OCI-LY7 (cell line): ENCODE results near the gene CCNL2. TPM values are rescaled to one million over a fixed set of nuclear protein-coding genes. Genes with fewer than 3 reads are reported as not detected.

Experiments used
- BruUV-seq: library from RNA; stranded (reverse); fragments of 400-500 nt; replicated peaks from 2 replicates; lab custom pipeline; 2021; lab: Mats Ljungman, UMichigan
- CTCF ChIA-PET: fragments of 300-600 bp; sonication (Branson Sonifier 250); formaldehyde crosslinking; loops from one replicate; lab custom pipeline; 2022; ENCODE audit warnings: antibody characterized with exemption; ENCODE audit not compliant: unreplicated experiment; lab: Charles Lee
- POLR2A ChIA-PET: fragments of 300-600 bp; sonication (Branson Sonifier 250); formaldehyde crosslinking; loops from one replicate; lab custom pipeline; 2022; ENCODE audit warnings: antibody characterized with exemption; lab: Charles Lee
- DNase-seq: peaks from one replicate; pipeline ENCODE4 v3.0.0-alpha.2; 2015; ENCODE audit warnings: low spot score
- H2AFZ ChIP-seq: fragments of 200-600 bp; sonication (generic), shearing (Covaris generic); 2 replicates; pipeline ENCODE4 v1.6.1; 2014; ENCODE audit warnings: mild to moderate bottlenecking, antibody characterized with exemption, low read length, moderate library complexity
- H3K27ac ChIP-seq: fragments of 200-600 bp; sonication (generic); 2 replicates; pipeline ENCODE4 v1.5.1; 2014; ENCODE audit warnings: mixed run types, low read depth, mild to moderate bottlenecking, moderate library complexity, low read length, inconsistent platforms; ENCODE audit not compliant: poor library complexity, severe bottlenecking
- H3K36me3 ChIP-seq: fragments of 200-600 bp; sonication (generic); 2 replicates; pipeline ENCODE4 v1.6.1; 2014; ENCODE audit warnings: mild to moderate bottlenecking, antibody characterized with exemption, low read length, moderate library complexity, mixed read lengths; ENCODE audit not compliant: insufficient read depth
- H3K4me1 ChIP-seq: fragments of 200-600 bp; sonication (generic); 2 replicates; pipeline ENCODE4 v1.5.1; 2014; ENCODE audit warnings: mild to moderate bottlenecking, low read length; ENCODE audit not compliant: insufficient read depth, poor library complexity, severe bottlenecking
- H3K4me2 ChIP-seq: fragments of 200-600 bp; sonication (generic); 2 replicates; pipeline ENCODE4 v1.6.1; 2014; ENCODE audit warnings: mild to moderate bottlenecking, low read length
- H3K4me3 ChIP-seq: fragments of 200-600 bp; sonication (generic); 2 replicates; pipeline ENCODE4 v1.5.1; 2014; ENCODE audit warnings: mild to moderate bottlenecking, low read depth, low read length; ENCODE audit not compliant: poor library complexity, severe bottlenecking
- H3K79me2 ChIP-seq: fragments of 200-600 bp; sonication (generic); 2 replicates; pipeline ENCODE4 v1.6.1; 2016; ENCODE audit warnings: low read depth, mild to moderate bottlenecking, low read length, moderate library complexity, mixed read lengths; ENCODE audit not compliant: insufficient read depth
- H3K9me2 ChIP-seq: fragments of 200-600 bp; sonication (generic); 2 replicates; pipeline ENCODE4 v1.6.1; 2016; ENCODE audit warnings: mild to moderate bottlenecking, low read length, mixed read lengths; ENCODE audit not compliant: insufficient read depth
- H3K9me3 ChIP-seq: fragments of 200-600 bp; sonication (generic); 2 replicates; pipeline ENCODE4 v1.6.1; 2014; ENCODE audit warnings: mild to moderate bottlenecking, mixed run types, low read length, mixed read lengths
- H4K20me1 ChIP-seq: fragments of 200-600 bp; sonication (generic); 2 replicates; pipeline ENCODE4 v1.6.1; 2014; ENCODE audit warnings: mild to moderate bottlenecking, antibody characterized with exemption, low read length, moderate library complexity, mixed read lengths; ENCODE audit not compliant: insufficient read depth
- CTCF ChIP-seq: fragments of 200-600 bp; sonication (generic); conservative IDR thresholded peaks from 2 replicates; pipeline ENCODE4 v1.5.1; 2014; ENCODE audit warnings: mild to moderate bottlenecking, antibody characterized with exemption, low read length, moderate library complexity, mixed read lengths
- EZH2phosphoT487 ChIP-seq: fragments of 200-600 bp; sonication (generic); IDR thresholded peaks from 2 replicates; pipeline ENCODE4 v1.6.1; 2018; ENCODE audit warnings: low read depth, borderline replicate concordance, mild to moderate bottlenecking, mixed run types, antibody characterized with exemption, low read length, moderate library complexity, mixed read lengths
- intact Hi-C: fragments of 100-400 bp; cut with micrococcal nuclease; formaldehyde crosslinking; loops from one replicate; pipeline ENCODE4 v1.10.0; 2022; ENCODE audit not compliant: unreplicated experiment
- total RNA-seq, 2 experiments: library from RNA; depleted of rRNA in 1 of 2; stranded (reverse); fragments of >200 nt in 1 of 2; shearing (Covaris generic) in 1 of 2; gene quantifications; 2 replicates each; pipeline ENCODE4 v1.2.3, GENCODE V29; 2014 to 2022

The CCNL2 gene
- total RNA-seq, 2 experiments from 2014 or later: 213 to 307 TPM

- H3K4me3 ChIP-seq: no peak overlapping the region
- POLR2A ChIA-PET: no interaction called here
- no peaks in the 10 kb centered on the region for H3K9me3 ChIP-seq
- intact Hi-C loops: no loop called here
- H3K79me2 ChIP-seq: no peaks in the 10 kb centered on the region
- DNase-seq: no peak
- no TSS peak for BruUV-seq
- H3K4me1 ChIP-seq: no peaks in the 10 kb centered on the region
- CTCF ChIA-PET: no interaction called here
- no peak overlapping the region for H2AFZ ChIP-seq
- H3K36me3 ChIP-seq: no peaks in the 10 kb centered on the region
- H3K27ac ChIP-seq: no peak overlapping the region
- H4K20me1 ChIP-seq: no peaks in the 10 kb centered on the region
- no peaks in the 10 kb centered on the region for H3K9me2 ChIP-seq
- TF ChIP-seq EZH2phosphoT487 (no peak), CTCF (no peak)
- H3K4me2 ChIP-seq: no peak overlapping the region
These were observed 38.1 kb upstream of the CCNL2 start for GRCh38 chr1:1437033-1437903.

- TF ChIP-seq CTCF (no peak), EZH2phosphoT487 (no peak)
- Histone ChIP-seq H4K20me1 (no peaks in the 10 kb centered on the region), H3K9me3 (no peaks in the 10 kb centered on the region), H2AFZ (no peak overlapping the region), H3K9me2 (no peaks in the 10 kb centered on the region), H3K4me2 (no peak overlapping the region), H3K27ac (no peak overlapping the region), H3K4me3 (no peak overlapping the region), H3K36me3 (no peaks in the 10 kb centered on the region), H3K4me1 (no peaks in the 10 kb centered on the region), H3K79me2 (no peaks in the 10 kb centered on the region)
- DNase-seq: no peak
- intact Hi-C loops: no loop called here
- BruUV-seq: no TSS peak
- ChIA-PET POLR2A (no interaction called here), CTCF (no interaction called here)
These were observed 37.5 kb upstream of the CCNL2 start for GRCh38 chr1:1436630-1437032.

- CTCF ChIA-PET: no interaction called here
- no peak overlapping the region for H3K4me2 ChIP-seq
These were observed 36.9 kb upstream of the CCNL2 start for GRCh38 chr1:1435911-1436629.

More at GRCh38 chr1:1435911-1436629, 36.9 kb upstream of the CCNL2 start:
- POLR2A ChIA-PET: no interaction called here
- H3K27ac ChIP-seq: no peak overlapping the region
- intact Hi-C loops: no loop called here
- DNase-seq: no peak
- no peaks in the 10 kb centered on the region for H3K36me3 ChIP-seq
- H3K4me1 ChIP-seq: no peaks in the 10 kb centered on the region
- TF ChIP-seq CTCF (no peak), EZH2phosphoT487 (no peak)
- H3K9me2 ChIP-seq: no peaks in the 10 kb centered on the region
- H3K79me2 ChIP-seq: no peaks in the 10 kb centered on the region
- no TSS peak for BruUV-seq
- no peak overlapping the region for H3K4me3 ChIP-seq
- no peaks in the 10 kb centered on the region for H3K9me3 ChIP-seq
- H2AFZ ChIP-seq: no peak overlapping the region
- no peaks in the 10 kb centered on the region for H4K20me1 ChIP-seq
